NT2/D1 (cell line): ENCODE data around the gene EML4.

Experiments used
- DNase-seq: peaks from one replicate; pipeline ENCODE4 v3.0.0-alpha.2; 2011; ENCODE audit warnings: low read depth, low spot score
- H3K27me3 ChIP-seq: 2 replicates; pipeline ENCODE4 v1.6.0; 2011; ENCODE audit warnings: mild to moderate bottlenecking; ENCODE audit not compliant: insufficient read length, insufficient read depth
- H3K36me3 ChIP-seq: 2 replicates; pipeline ENCODE4 v1.6.1; 2011; ENCODE audit warnings: mild to moderate bottlenecking, low read length, mixed read lengths; ENCODE audit not compliant: insufficient read depth, insufficient read length
- H3K4me1 ChIP-seq: 2 replicates; pipeline ENCODE4 v1.5.1; 2011; ENCODE audit not compliant: insufficient read depth, insufficient read length
- H3K4me3 ChIP-seq: 2 replicates; pipeline ENCODE4 v1.5.1; 2011; ENCODE audit warnings: low read depth; ENCODE audit not compliant: insufficient read length
- H3K9ac ChIP-seq: 2 replicates; pipeline ENCODE4 v1.6.0; 2011; ENCODE audit warnings: low read depth; ENCODE audit not compliant: insufficient read length
- H3K9me3 ChIP-seq: 2 replicates; pipeline ENCODE4 v1.5.1; 2011; ENCODE audit warnings: mild to moderate bottlenecking, low read length; ENCODE audit not compliant: insufficient read depth
- SUZ12 ChIP-seq: IDR thresholded peaks from 2 replicates; pipeline ENCODE4 v1.6.1; 2011; ENCODE audit not compliant: insufficient read length, insufficient read depth; ENCODE audit errors: extremely low read depth
- YY1 ChIP-seq: IDR thresholded peaks from 2 replicates; pipeline ENCODE4 v1.6.1; 2011; ENCODE audit not compliant: insufficient read length, insufficient read depth
- ZNF274 ChIP-seq: IDR thresholded peaks from 2 replicates; pipeline ENCODE4 v1.6.1; 2011; ENCODE audit warnings: mild to moderate bottlenecking, low read depth, low read length

The EML4 gene

GRCh38 chr2:42199626-42200025 is 30.5 kb downstream of the EML4 start:
- TF ChIP-seq SUZ12 (no peak), YY1 (no peak), ZNF274 (no peak)
- Histone ChIP-seq H3K9me3 (no peaks in the 10 kb centered on the region), H3K9ac (no peak overlapping the region), H3K36me3 (peaks cover under 1% of the 10 kb centered on the region), H3K27me3 (no peaks in the 10 kb centered on the region), H3K4me1 (no peaks in the 10 kb centered on the region), H3K4me3 (no peak overlapping the region)
- DNase-seq: no peak

GRCh38 chr2:42200926-42201855 is 32.0 kb downstream of the EML4 start:
- no peaks in the 10 kb centered on the region for H3K9me3 ChIP-seq
- no peak overlapping the region for H3K9ac ChIP-seq
- no peak overlapping the region for H3K4me3 ChIP-seq
- DNase-seq: no peak
- H3K4me1 ChIP-seq: no peaks in the 10 kb centered on the region
- no peaks in the 10 kb centered on the region for H3K27me3 ChIP-seq
- no peaks in the 10 kb centered on the region for H3K36me3 ChIP-seq
- no peak for TF ChIP-seq SUZ12
- no peak for TF ChIP-seq YY1
- no peak for TF ChIP-seq ZNF274

GRCh38 chr2:42202634-42203008 is 33.5 kb downstream of the EML4 start:
- no peaks in the 10 kb centered on the region for H3K4me1 ChIP-seq
- H3K36me3 ChIP-seq: no peaks in the 10 kb centered on the region
- H3K9ac ChIP-seq: no peak overlapping the region
- DNase-seq: no peak
- H3K27me3 ChIP-seq: no peaks in the 10 kb centered on the region
- TF ChIP-seq SUZ12 (no peak), YY1 (no peak), ZNF274 (no peak)
- no peaks in the 10 kb centered on the region for H3K9me3 ChIP-seq
- no peak overlapping the region for H3K4me3 ChIP-seq

- Histone ChIP-seq H3K4me3 (no peak overlapping the region), H3K9me3 (no peaks in the 10 kb centered on the region), H3K4me1 (no peaks in the 10 kb centered on the region), H3K27me3 (no peaks in the 10 kb centered on the region), H3K36me3 (no peaks in the 10 kb centered on the region), H3K9ac (no peak overlapping the region)
- no peak for TF ChIP-seq YY1
- TF ChIP-seq ZNF274: no peak
- no peak for TF ChIP-seq SUZ12
- no peak for DNase-seq
Measured at GRCh38 chr2:42203792-42204191, 34.6 kb downstream of the EML4 start.

- Histone ChIP-seq H3K4me3 (no peak overlapping the region), H3K27me3 (no peaks in the 10 kb centered on the region), H3K36me3 (no peaks in the 10 kb centered on the region), H3K9ac (no peak overlapping the region), H3K4me1 (no peaks in the 10 kb centered on the region), H3K9me3 (no peaks in the 10 kb centered on the region)
- TF ChIP-seq YY1 (no peak), SUZ12 (no peak), ZNF274 (no peak)
- DNase-seq: no peak
Measured at GRCh38 chr2:42205337-42205736, 36.2 kb downstream of the EML4 start.

GRCh38 chr2:42207826-42208225 is 38.7 kb downstream of the EML4 start:
- TF ChIP-seq YY1 (no peak), ZNF274 (no peak), SUZ12 (no peak)
- no peak for DNase-seq
- H3K36me3 ChIP-seq: no peaks in the 10 kb centered on the region
- no peak overlapping the region for H3K4me3 ChIP-seq
- H3K4me1 ChIP-seq: no peaks in the 10 kb centered on the region
- H3K27me3 ChIP-seq: no peaks in the 10 kb centered on the region
- H3K9ac ChIP-seq: no peak overlapping the region
- H3K9me3 ChIP-seq: no peaks in the 10 kb centered on the region

GRCh38 chr2:42210203-42210602 is 41.0 kb downstream of the EML4 start:
- no peaks in the 10 kb centered on the region for H3K4me1 ChIP-seq

More at GRCh38 chr2:42210203-42210602, 41.0 kb downstream of the EML4 start:
- no peak overlapping the region for H3K4me3 ChIP-seq
- no peaks in the 10 kb centered on the region for H3K27me3 ChIP-seq
- H3K9ac ChIP-seq: no peak overlapping the region
- H3K36me3 ChIP-seq: no peaks in the 10 kb centered on the region
- TF ChIP-seq ZNF274: no peak
- H3K9me3 ChIP-seq: no peaks in the 10 kb centered on the region
- DNase-seq: no peak
